HEK293 (cell line): Measurements from ENCODE around the gene BOD1.

Experiments used
- RBAK ChIP-seq: fragments of 450-650 bp; formaldehyde crosslinking; IDR thresholded peaks from 2 replicates; pipeline ENCODE4 v1.5.1; 2016; ENCODE audit warnings: missing biosample characterization, missing genetic modification characterization
- REPIN1 ChIP-seq: fragments of 450-650 bp; formaldehyde crosslinking; IDR thresholded peaks from 2 replicates; pipeline ENCODE4 v1.5.1; 2017; ENCODE audit warnings: missing biosample characterization, missing genetic modification characterization, low read depth
- SCRT1 ChIP-seq: fragments of 450-650 bp; formaldehyde crosslinking; IDR thresholded peaks from 2 replicates; pipeline ENCODE4 v1.5.1; 2016; ENCODE audit warnings: missing biosample characterization, missing genetic modification characterization, borderline replicate concordance
- ZNF133 ChIP-seq: fragments of 450-650 bp; formaldehyde crosslinking; IDR thresholded peaks from 2 replicates; pipeline ENCODE4 v1.5.1; 2016; ENCODE audit warnings: missing biosample characterization, missing genetic modification characterization
- ZNF423 ChIP-seq: fragments of 450-650 bp; formaldehyde crosslinking; IDR thresholded peaks from 2 replicates; pipeline ENCODE4 v1.5.1; 2016; ENCODE audit warnings: missing biosample characterization, missing genetic modification characterization
- TF ChIP-seq, protein P1 (sequence below): fragments of 450-650 bp; formaldehyde crosslinking; IDR thresholded peaks from 2 replicates; pipeline ENCODE4 v1.5.1; 2016; ENCODE audit warnings: missing biosample characterization, missing genetic modification characterization
- TF ChIP-seq, protein P2 (sequence below): fragments of 450-650 bp; formaldehyde crosslinking; optimal IDR thresholded peaks from 2 replicates; pipeline ENCODE3; 2016; ENCODE audit warnings: missing biosample characterization, mild to moderate bottlenecking, missing genetic modification characterization

GRCh38 chr5:173634465-173634983, 18.1 kb upstream of the BOD1 start:
- TF ChIP-seq SCRT1 (tag by site-specific recombination) (no peak), ZNF423 (tag by site-specific recombination) (no peak), REPIN1 (tag by site-specific recombination) (no peak), ZNF133 (tag by site-specific recombination) (no peak), RBAK (tag by site-specific recombination) (no peak)
- TF ChIP-seq, protein P1, sequence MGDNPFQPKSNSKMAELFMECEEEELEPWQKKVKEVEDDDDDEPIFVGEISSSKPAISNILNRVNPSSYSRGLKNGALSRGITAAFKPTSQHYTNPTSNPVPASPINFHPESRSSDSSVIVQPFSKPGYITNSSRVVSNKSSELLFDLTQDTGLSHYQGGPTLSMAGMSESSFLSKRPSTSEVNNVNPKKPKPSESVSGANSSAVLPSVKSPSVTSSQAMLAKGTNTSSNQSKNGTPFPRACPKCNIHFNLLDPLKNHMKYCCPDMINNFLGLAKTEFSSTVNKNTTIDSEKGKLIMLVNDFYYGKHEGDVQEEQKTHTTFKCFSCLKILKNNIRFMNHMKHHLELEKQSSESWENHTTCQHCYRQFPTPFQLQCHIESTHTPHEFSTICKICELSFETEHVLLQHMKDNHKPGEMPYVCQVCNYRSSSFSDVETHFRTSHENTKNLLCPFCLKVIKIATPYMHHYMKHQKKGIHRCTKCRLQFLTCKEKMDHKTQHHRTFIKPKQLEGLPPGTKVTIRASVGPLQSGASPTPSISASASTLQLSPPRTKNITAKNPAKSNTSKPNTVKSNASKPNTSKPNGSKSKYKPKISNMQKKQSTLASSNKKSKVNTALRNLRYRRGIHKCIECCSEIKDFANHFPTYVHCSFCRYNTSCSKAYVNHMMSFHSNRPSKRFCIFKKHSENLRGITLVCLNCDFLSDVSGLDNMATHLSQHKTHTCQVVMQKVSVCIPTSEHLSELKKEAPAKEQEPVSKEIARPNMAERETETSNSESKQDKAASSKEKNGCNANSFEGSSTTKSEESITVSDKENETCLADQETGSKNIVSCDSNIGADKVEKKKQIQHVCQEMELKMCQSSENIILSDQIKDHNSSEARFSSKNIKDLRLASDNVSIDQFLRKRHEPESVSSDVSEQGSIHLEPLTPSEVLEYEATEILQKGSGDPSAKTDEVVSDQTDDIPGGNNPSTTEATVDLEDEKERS (tag by site-specific recombination): no peak
- TF ChIP-seq, protein P2, sequence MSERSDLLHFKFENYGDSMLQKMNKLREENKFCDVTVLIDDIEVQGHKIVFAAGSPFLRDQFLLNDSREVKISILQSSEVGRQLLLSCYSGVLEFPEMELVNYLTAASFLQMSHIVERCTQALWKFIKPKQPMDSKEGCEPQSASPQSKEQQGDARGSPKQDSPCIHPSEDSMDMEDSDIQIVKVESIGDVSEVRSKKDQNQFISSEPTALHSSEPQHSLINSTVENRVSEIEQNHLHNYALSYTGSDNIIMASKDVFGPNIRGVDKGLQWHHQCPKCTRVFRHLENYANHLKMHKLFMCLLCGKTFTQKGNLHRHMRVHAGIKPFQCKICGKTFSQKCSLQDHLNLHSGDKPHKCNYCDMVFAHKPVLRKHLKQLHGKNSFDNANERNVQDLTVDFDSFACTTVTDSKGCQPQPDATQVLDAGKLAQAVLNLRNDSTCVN (tag by site-specific recombination): no peak
